Gastroesophageal sphincter (tissue), 4 donors: ENCODE measurements around the gene RPTOR. TPM values are rescaled to one million over a fixed set of nuclear protein-coding genes. Genes with fewer than 3 reads are reported as not detected.

ENCODE experiments used
- ATAC-seq: fragments of 150-250 bp; one replicate; pipeline ENCODE4 v1.9.1; 2016; ENCODE audit warnings: mild to moderate bottlenecking, moderate library complexity
- H3K27ac ChIP-seq, 4 donors: fragments of 200-600 bp; sonication (generic) in 3 of 4; 1 replicate in 3 of 4; 2 replicates in 1 of 4; pipeline ENCODE4 v1.5.1; 2016 to 2019
- H3K27me3 ChIP-seq: fragments of 200-600 bp; sonication (generic); one replicate; pipeline ENCODE4 v1.5.1; 2019
- H3K36me3 ChIP-seq, 2 donors: fragments of 200-600 bp; sonication (generic); one replicate each; pipeline ENCODE4 v1.5.1; 2019; ENCODE audit warnings: control low read depth in 1 of 2
- H3K4me1 ChIP-seq, 3 donors: fragments of 200-600 bp; sonication (generic); 1 replicate in 2 of 3; 2 replicates in 1 of 3; pipeline ENCODE4 v1.5.1; 2016 to 2019; ENCODE audit warnings: control low read depth in 2 of 3
- H3K4me3 ChIP-seq, 2 donors: fragments of 200-600 bp; sonication (generic); one replicate each; pipeline ENCODE4 v1.5.1; 2019; ENCODE audit warnings: mild to moderate bottlenecking in 1 of 2, moderate library complexity in 1 of 2
- H3K9me3 ChIP-seq, 3 donors: fragments of 200-600 bp; sonication (generic); one replicate each; pipeline ENCODE4 v1.5.1; 2017 to 2019; ENCODE audit warnings: control low read depth in 2 of 3
- EP300 ChIP-seq: sonication (generic); formaldehyde crosslinking; IDR thresholded peaks from one replicate; pipeline ENCODE4 v1.6.1; 2017; ENCODE audit warnings: antibody characterized with exemption, mild to moderate bottlenecking
- POLR2A ChIP-seq, 2 donors: fragments of 450-650 bp; IDR thresholded peaks; one replicate each; pipeline ENCODE4 v1.6.1; 2017; ENCODE audit warnings: antibody characterized with exemption in 2 of 2, mild to moderate bottlenecking in 2 of 2, moderate library complexity in 1 of 2
- POLR2AphosphoS5 ChIP-seq: sonication (generic); formaldehyde crosslinking; IDR thresholded peaks from one replicate; pipeline ENCODE4 v1.6.1; 2017; ENCODE audit warnings: antibody characterized with exemption
- WGBS, 2 donors: methylation state at CpG; one replicate each; pipeline ENCODE4 v1.1.5; 2018; ENCODE audit warnings: low coverage in 1 of 2; 5-methylcytosine and 5-hydroxymethylcytosine counted together
- total RNA-seq, 4 donors: library from RNA; depleted of rRNA; stranded (reverse); fragments of >200 nt; gene quantifications; one replicate each; pipeline ENCODE4 v1.1.0, GENCODE V29; 2016
- TF ChIP-seq, protein P1 (sequence below), 4 experiments: fragments of 200-600 bp in 2 of 4; fragments of 450-650 bp in 2 of 4; sonication (generic) in 1 of 4; IDR thresholded peaks; one replicate each; pipeline ENCODE4 v1.5.1; 2017 to 2019; ENCODE audit warnings: antibody characterized with exemption in 4 of 4, mild to moderate bottlenecking in 2 of 4, moderate library complexity in 2 of 4

Gene RPTOR
- total RNA-seq, 4 donors from 2014 or later: 25.7 to 56.8 (median 39.7) TPM

DNA sequence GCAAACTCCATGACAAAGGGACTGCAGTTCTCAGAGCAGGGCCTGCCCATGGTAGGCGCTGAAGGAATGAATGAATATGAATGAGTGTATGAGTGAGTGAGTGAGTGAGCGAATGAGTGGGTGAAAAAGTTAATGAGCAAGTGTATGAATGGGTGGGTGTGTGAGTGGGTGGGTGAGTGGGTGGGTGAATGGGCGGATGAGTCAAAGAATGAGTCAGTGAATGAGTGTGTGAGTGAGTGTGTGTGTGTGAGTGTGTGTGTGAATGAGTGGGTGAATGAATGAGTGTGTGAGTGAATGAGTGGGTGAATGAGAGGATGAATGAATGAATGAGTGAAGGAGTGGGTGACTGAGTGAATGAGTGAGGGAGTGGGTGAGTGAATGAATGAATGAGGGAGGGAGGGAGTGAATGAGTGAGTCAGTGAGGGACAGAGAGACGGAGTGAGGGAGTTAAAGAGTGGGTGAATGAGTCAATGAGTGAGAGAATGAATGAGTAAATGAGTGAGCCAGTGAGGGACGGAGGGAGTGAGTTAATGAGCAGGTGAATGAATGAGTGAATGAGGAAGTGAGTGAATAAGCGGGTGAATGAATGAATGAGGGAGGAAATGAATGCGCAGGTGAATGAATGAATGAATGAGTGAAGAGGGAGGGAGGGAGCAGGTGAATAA lies 435.9 kb downstream of the RPTOR start:
- Histone ChIP-seq H3K27ac (peak overlapping the region in 1 of 4 donors; percentile 60), H3K27me3 (peaks cover 25% of the 10 kb centered on the region), H3K4me3 (peak overlapping the region in 1 of 2 donors; percentile 41), H3K36me3 (no peaks in the 10 kb centered on the region), H3K4me1 (peaks cover 2 to 44% (median 8%) of the 10 kb centered on the region in 3 donors), H3K9me3 (no peaks in the 10 kb centered on the region)
- ATAC-seq: no peak
- 34 to 35% methylated on average over 5 to 6 of the region's 7 CpGs for WGBS, 2 donors
- TF ChIP-seq POLR2AphosphoS5 (no peak), EP300 (no peak), POLR2A (IDR thresholded peaks at IDR 0.05) (no peak)
- TF ChIP-seq, protein P1, sequence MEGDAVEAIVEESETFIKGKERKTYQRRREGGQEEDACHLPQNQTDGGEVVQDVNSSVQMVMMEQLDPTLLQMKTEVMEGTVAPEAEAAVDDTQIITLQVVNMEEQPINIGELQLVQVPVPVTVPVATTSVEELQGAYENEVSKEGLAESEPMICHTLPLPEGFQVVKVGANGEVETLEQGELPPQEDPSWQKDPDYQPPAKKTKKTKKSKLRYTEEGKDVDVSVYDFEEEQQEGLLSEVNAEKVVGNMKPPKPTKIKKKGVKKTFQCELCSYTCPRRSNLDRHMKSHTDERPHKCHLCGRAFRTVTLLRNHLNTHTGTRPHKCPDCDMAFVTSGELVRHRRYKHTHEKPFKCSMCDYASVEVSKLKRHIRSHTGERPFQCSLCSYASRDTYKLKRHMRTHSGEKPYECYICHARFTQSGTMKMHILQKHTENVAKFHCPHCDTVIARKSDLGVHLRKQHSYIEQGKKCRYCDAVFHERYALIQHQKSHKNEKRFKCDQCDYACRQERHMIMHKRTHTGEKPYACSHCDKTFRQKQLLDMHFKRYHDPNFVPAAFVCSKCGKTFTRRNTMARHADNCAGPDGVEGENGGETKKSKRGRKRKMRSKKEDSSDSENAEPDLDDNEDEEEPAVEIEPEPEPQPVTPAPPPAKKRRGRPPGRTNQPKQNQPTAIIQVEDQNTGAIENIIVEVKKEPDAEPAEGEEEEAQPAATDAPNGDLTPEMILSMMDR (IDR thresholded peaks at IDR 0.05): no peak

DNA sequence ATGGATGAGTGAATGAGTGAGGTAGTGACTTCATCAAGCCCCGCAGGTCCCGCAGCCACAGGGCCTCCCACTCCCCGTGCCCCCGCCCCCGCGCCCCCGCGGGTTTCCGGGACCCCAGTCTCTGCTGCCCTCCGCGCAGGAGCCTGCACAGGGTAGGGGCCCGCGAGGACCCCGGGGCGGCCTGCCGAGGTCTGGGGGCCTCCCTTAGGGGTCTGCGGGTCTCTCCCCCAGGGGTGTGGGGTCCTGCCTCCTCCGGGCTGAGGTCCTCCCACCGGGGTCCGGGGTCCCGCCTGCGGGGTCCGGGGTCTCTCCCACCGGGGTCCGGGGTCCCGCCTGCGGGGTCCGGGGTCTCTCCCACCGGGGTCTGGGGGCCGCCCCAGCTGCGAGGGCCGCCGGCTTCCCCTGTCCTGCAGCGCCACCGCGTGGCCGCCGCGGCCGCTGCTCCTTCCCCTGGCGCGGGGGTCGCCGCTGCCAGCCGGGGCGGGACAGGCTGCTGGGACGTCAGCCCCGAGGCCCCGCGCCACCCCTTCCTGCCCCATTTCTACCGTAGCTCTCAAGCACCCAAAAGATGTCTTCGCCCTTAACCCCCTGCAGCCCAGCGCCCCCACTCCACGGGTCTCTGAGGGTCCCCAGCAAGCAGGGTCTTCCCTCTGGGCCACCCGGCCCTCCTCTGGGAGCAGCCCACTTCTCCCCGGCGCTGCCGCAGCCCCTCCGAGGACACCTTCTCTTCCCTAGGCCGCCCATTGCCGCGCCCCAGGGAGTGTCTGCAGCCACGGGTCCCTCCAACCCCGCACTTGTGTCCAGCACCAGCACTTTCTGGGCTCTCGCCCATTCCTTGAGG lies 436.6 kb downstream of the RPTOR start:
- Histone ChIP-seq H3K27me3 (peaks cover 25% of the 10 kb centered on the region), H3K9me3 (no peaks in the 10 kb centered on the region), H3K36me3 (no peaks in the 10 kb centered on the region), H3K4me3 (peak overlapping the region in 1 of 2 donors; percentile 41), H3K4me1 (peaks cover 2 to 44% (median 8%) of the 10 kb centered on the region in 3 donors), H3K27ac (peak overlapping the region in 1 of 4 donors; percentile 60)
- 0 to 8% methylated on average over 12 to 13 of the region's 65 CpGs for WGBS, 2 donors
- no peak for ATAC-seq
- TF ChIP-seq, protein P1 (IDR thresholded peaks at IDR 0.05): peak in 3 of 4 experiments; percentile 85 to 96 (median 90)
- TF ChIP-seq POLR2AphosphoS5 (no peak), POLR2A (IDR thresholded peaks at IDR 0.05) (no peak)

DNA sequence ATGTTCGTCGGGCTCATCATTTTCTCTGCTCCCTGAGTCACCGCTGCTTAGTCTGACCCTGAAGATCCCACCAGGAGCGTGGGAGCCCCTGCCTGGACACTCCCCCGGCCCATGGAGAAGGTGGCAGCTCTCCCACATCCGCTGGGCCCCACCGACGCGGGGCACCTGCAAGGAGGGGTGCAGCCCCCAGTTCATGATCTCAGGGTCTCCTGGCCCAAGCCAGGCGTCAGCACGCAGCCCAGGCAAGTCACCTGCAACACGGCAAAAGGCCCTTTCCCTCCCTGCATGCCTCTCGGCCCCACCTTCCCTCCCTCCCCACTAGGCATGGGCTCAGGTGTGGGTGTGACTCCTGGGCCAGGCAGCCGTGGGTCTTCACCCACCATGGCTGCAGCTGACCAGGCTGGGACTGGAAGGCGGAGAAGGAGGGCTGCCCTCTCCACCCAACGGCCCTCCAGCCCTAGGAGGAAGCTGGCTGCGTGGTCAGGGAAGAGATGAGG lies 437.3 kb downstream of the RPTOR start:
- Histone ChIP-seq H3K9me3 (no peaks in the 10 kb centered on the region), H3K4me3 (no peak overlapping the region), H3K4me1 (peaks cover 2 to 47% (median 8%) of the 10 kb centered on the region in 3 donors), H3K27ac (peak overlapping the region in 1 of 4 donors; percentile 60), H3K36me3 (no peaks in the 10 kb centered on the region), H3K27me3 (peaks cover 25% of the 10 kb centered on the region)
- TF ChIP-seq POLR2A (IDR thresholded peaks at IDR 0.05) (no peak), EP300 (no peak)
- WGBS, 2 donors: no CpG with 5 or more reads among the region's 17 CpGs
- ATAC-seq: no peak

DNA sequence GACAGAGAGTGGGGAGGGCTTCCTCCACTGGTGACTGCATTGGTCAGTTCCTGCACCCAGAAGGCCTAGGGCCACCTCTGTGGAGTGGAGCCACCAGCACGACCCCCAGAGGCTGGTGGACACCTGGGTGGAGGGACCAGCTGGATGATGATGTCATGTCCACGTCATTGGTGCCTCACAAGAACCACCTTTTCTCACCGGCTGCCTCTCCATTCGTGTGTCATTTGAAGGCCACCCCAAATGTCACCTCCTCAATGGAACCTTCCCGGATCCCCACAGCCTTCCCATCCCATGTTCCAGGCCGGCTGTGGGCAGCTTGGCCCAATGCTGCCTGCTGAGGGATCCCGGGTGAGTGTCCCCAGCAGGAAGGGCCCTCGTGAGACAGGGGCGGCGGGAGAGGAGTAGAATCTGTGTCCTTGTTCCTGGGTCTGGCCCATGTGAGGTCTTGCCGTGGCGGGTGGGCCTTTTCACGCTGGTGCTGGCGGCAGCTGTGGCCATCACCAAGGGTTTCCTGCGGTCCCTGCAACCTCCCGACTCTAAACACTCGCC lies 437.9 kb downstream of the RPTOR start:
- peak overlapping the region in 1 of 4 donors; percentile 78 for H3K27ac ChIP-seq
- no peak for ATAC-seq
- no peaks in the 10 kb centered on the region for H3K36me3 ChIP-seq
- H3K4me1 ChIP-seq: peaks cover 2 to 52% (median 8%) of the 10 kb centered on the region in 3 donors
- no peak overlapping the region for H3K4me3 ChIP-seq
- peaks cover 25% of the 10 kb centered on the region for H3K27me3 ChIP-seq
- TF ChIP-seq, protein P1 (IDR thresholded peaks at IDR 0.05): no peak
- no peak for TF ChIP-seq POLR2AphosphoS5
- no peak for TF ChIP-seq POLR2A (IDR thresholded peaks at IDR 0.05)
- TF ChIP-seq EP300: no peak
- no peaks in the 10 kb centered on the region for H3K9me3 ChIP-seq
- 60 to 92% methylated on average over 2 to 5 of the region's 17 CpGs for WGBS, 2 donors

DNA sequence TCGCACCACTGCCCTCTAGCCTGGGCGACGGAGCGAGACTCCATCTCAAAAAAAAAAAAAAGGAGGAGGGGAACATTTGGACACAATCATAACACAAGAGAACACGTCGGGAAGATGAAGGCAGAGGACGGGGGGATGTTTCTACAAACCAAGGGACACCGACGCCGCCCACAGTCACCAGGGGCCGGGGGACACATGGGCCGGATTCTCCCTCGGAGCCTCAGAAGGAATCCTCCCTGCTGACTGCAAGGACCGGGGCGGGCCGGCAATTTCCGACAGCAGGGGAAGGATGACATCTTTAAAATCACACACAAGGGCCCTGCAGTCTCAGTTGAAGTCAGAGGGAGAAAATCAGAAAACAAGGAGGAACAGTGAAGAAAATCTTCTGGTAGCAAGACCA lies 438.9 kb downstream of the RPTOR start:
- ATAC-seq: no peak
- TF ChIP-seq, protein P1 (IDR thresholded peaks at IDR 0.05): no peak
- TF ChIP-seq EP300 (no peak), POLR2A (IDR thresholded peaks at IDR 0.05) (no peak), POLR2AphosphoS5 (no peak)
- 83% methylated on average over 17 of the region's 17 CpGs; no CpG with 5 or more reads in 1 of the 2 donors for WGBS, 2 donors
- peaks cover 2 to 60% (median 8%) of the 10 kb centered on the region in 3 donors for H3K4me1 ChIP-seq
- peak overlapping the region in 3 of 4 donors; percentile 69 to 78 (median 75) for H3K27ac ChIP-seq
- H3K27me3 ChIP-seq: peaks cover 25% of the 10 kb centered on the region
- H3K36me3 ChIP-seq: no peaks in the 10 kb centered on the region
- no peak overlapping the region for H3K4me3 ChIP-seq
- H3K9me3 ChIP-seq: no peaks in the 10 kb centered on the region
